GM19099 (cell line): ENCODE measurements around the gene PLXNA4.

Experiments used
- POLR2A ChIP-seq: IDR thresholded peaks from 3 replicates; pipeline ENCODE4 v1.6.1; 2011; ENCODE audit warnings: low read depth; ENCODE audit not compliant: insufficient read length; ENCODE audit errors: extremely low read depth

Gene PLXNA4

GRCh38 chr7:132429181-132429580 is 147.1 kb downstream of the PLXNA4 start:
- no peak for TF ChIP-seq POLR2A

GRCh38 chr7:132428247-132428919 is 147.9 kb downstream of the PLXNA4 start:
- TF ChIP-seq POLR2A: no peak

GRCh38 chr7:132425942-132426341 is 150.3 kb downstream of the PLXNA4 start:
- no peak for TF ChIP-seq POLR2A

- no peak for TF ChIP-seq POLR2A
These were observed 151.2 kb downstream of the PLXNA4 start for GRCh38 chr7:132424821-132425724.

GRCh38 chr7:132424277-132424676 is 152.0 kb downstream of the PLXNA4 start:
- no peak for TF ChIP-seq POLR2A

- no peak for TF ChIP-seq POLR2A
These were observed 152.6 kb downstream of the PLXNA4 start for GRCh38 chr7:132423594-132424200.

- no peak for TF ChIP-seq POLR2A
These were observed 153.7 kb downstream of the PLXNA4 start for GRCh38 chr7:132422502-132423111.

- TF ChIP-seq POLR2A: no peak
These were observed 155.7 kb downstream of the PLXNA4 start for GRCh38 chr7:132420527-132420926.

GRCh38 chr7:132419542-132419941 is 156.7 kb downstream of the PLXNA4 start:
- no peak for TF ChIP-seq POLR2A

GRCh38 chr7:132418840-132419239 is 157.4 kb downstream of the PLXNA4 start:
- no peak for TF ChIP-seq POLR2A

GRCh38 chr7:132417103-132417906 is 159.0 kb downstream of the PLXNA4 start:
- no peak for TF ChIP-seq POLR2A

GRCh38 chr7:132416395-132416794 is 159.9 kb downstream of the PLXNA4 start:
- TF ChIP-seq POLR2A: no peak

GRCh38 chr7:132415259-132415658 is 161.0 kb downstream of the PLXNA4 start:
- TF ChIP-seq POLR2A: no peak

- TF ChIP-seq POLR2A: no peak
These were observed 161.4 kb downstream of the PLXNA4 start for GRCh38 chr7:132414857-132415256.
